OCI-LY7 (cell line): ENCODE measurements around the gene LSMEM2. TPM values are rescaled to one million over a fixed set of nuclear protein-coding genes. Genes with fewer than 3 reads are reported as not detected.

Source experiments
- BruUV-seq: library from RNA; stranded (reverse); fragments of 400-500 nt; replicated peaks from 2 replicates; lab custom pipeline; 2021; lab: Mats Ljungman, UMichigan
- CTCF ChIA-PET: fragments of 300-600 bp; sonication (Branson Sonifier 250); formaldehyde crosslinking; loops from one replicate; lab custom pipeline; 2022; ENCODE audit warnings: antibody characterized with exemption; ENCODE audit not compliant: unreplicated experiment; lab: Charles Lee
- POLR2A ChIA-PET: fragments of 300-600 bp; sonication (Branson Sonifier 250); formaldehyde crosslinking; loops from one replicate; lab custom pipeline; 2022; ENCODE audit warnings: antibody characterized with exemption; lab: Charles Lee
- DNase-seq: peaks from one replicate; pipeline ENCODE4 v3.0.0-alpha.2; 2015; ENCODE audit warnings: low spot score
- H2AFZ ChIP-seq: fragments of 200-600 bp; sonication (generic), shearing (Covaris generic); 2 replicates; pipeline ENCODE4 v1.6.1; 2014; ENCODE audit warnings: mild to moderate bottlenecking, antibody characterized with exemption, low read length, moderate library complexity
- H3K27ac ChIP-seq: fragments of 200-600 bp; sonication (generic); 2 replicates; pipeline ENCODE4 v1.5.1; 2014; ENCODE audit warnings: mixed run types, low read depth, mild to moderate bottlenecking, moderate library complexity, low read length, inconsistent platforms; ENCODE audit not compliant: poor library complexity, severe bottlenecking
- H3K36me3 ChIP-seq: fragments of 200-600 bp; sonication (generic); 2 replicates; pipeline ENCODE4 v1.6.1; 2014; ENCODE audit warnings: mild to moderate bottlenecking, antibody characterized with exemption, low read length, moderate library complexity, mixed read lengths; ENCODE audit not compliant: insufficient read depth
- H3K4me1 ChIP-seq: fragments of 200-600 bp; sonication (generic); 2 replicates; pipeline ENCODE4 v1.5.1; 2014; ENCODE audit warnings: mild to moderate bottlenecking, low read length; ENCODE audit not compliant: insufficient read depth, poor library complexity, severe bottlenecking
- H3K4me2 ChIP-seq: fragments of 200-600 bp; sonication (generic); 2 replicates; pipeline ENCODE4 v1.6.1; 2014; ENCODE audit warnings: mild to moderate bottlenecking, low read length
- H3K4me3 ChIP-seq: fragments of 200-600 bp; sonication (generic); 2 replicates; pipeline ENCODE4 v1.5.1; 2014; ENCODE audit warnings: mild to moderate bottlenecking, low read depth, low read length; ENCODE audit not compliant: poor library complexity, severe bottlenecking
- H3K79me2 ChIP-seq: fragments of 200-600 bp; sonication (generic); 2 replicates; pipeline ENCODE4 v1.6.1; 2016; ENCODE audit warnings: low read depth, mild to moderate bottlenecking, low read length, moderate library complexity, mixed read lengths; ENCODE audit not compliant: insufficient read depth
- H3K9me2 ChIP-seq: fragments of 200-600 bp; sonication (generic); 2 replicates; pipeline ENCODE4 v1.6.1; 2016; ENCODE audit warnings: mild to moderate bottlenecking, low read length, mixed read lengths; ENCODE audit not compliant: insufficient read depth
- H3K9me3 ChIP-seq: fragments of 200-600 bp; sonication (generic); 2 replicates; pipeline ENCODE4 v1.6.1; 2014; ENCODE audit warnings: mild to moderate bottlenecking, mixed run types, low read length, mixed read lengths
- H4K20me1 ChIP-seq: fragments of 200-600 bp; sonication (generic); 2 replicates; pipeline ENCODE4 v1.6.1; 2014; ENCODE audit warnings: mild to moderate bottlenecking, antibody characterized with exemption, low read length, moderate library complexity, mixed read lengths; ENCODE audit not compliant: insufficient read depth
- CTCF ChIP-seq: fragments of 200-600 bp; sonication (generic); conservative IDR thresholded peaks from 2 replicates; pipeline ENCODE4 v1.5.1; 2014; ENCODE audit warnings: mild to moderate bottlenecking, antibody characterized with exemption, low read length, moderate library complexity, mixed read lengths
- EZH2phosphoT487 ChIP-seq: fragments of 200-600 bp; sonication (generic); IDR thresholded peaks from 2 replicates; pipeline ENCODE4 v1.6.1; 2018; ENCODE audit warnings: low read depth, borderline replicate concordance, mild to moderate bottlenecking, mixed run types, antibody characterized with exemption, low read length, moderate library complexity, mixed read lengths
- intact Hi-C: fragments of 100-400 bp; cut with micrococcal nuclease; formaldehyde crosslinking; loops from one replicate; pipeline ENCODE4 v1.10.0; 2022; ENCODE audit not compliant: unreplicated experiment
- total RNA-seq, 2 experiments: library from RNA; depleted of rRNA in 1 of 2; stranded (reverse); fragments of >200 nt in 1 of 2; shearing (Covaris generic) in 1 of 2; gene quantifications; 2 replicates each; pipeline ENCODE4 v1.2.3, GENCODE V29; 2014 to 2022

Gene LSMEM2
- total RNA-seq, 2 experiments from 2014 or later: not detected

- peaks cover 39% of the 10 kb centered on the region; the same call in 1 of the 2 replicates for H3K36me3 ChIP-seq
- no peak overlapping the region for H2AFZ ChIP-seq
- CTCF ChIA-PET: interaction anchor here (0.6 to 1.5 kb wide), 3 partner anchors 9 to 45 kb away, joined by 3 to 5 read pairs (median 3); no protein-coding TSS in a partner anchor
- peaks cover 75% of the 10 kb centered on the region for H3K4me1 ChIP-seq
- H4K20me1 ChIP-seq: peaks cover 10% of the 10 kb centered on the region; the same call in 1 of the 2 replicates
- H3K9me3 ChIP-seq: no peaks in the 10 kb centered on the region
- no peak for DNase-seq
- peak overlapping the region; percentile 74 for H3K27ac ChIP-seq
- BruUV-seq: no TSS peak
- TF ChIP-seq CTCF: no peak
- TF ChIP-seq EZH2phosphoT487: no peak
- peak overlapping the region; percentile 21 for H3K4me3 ChIP-seq
- POLR2A ChIA-PET: interaction anchor here (0.7 kb wide), 1 partner anchor 196 kb away, joined by 3 read pairs; no protein-coding TSS in a partner anchor
- H3K4me2 ChIP-seq: peak overlapping the region; percentile 62
- intact Hi-C loops: no loop called here
- H3K9me2 ChIP-seq: no peaks in the 10 kb centered on the region
- peaks cover 67% of the 10 kb centered on the region for H3K79me2 ChIP-seq
Observed at GRCh38 chr3:50241713-50242380, 37.0 kb upstream of the LSMEM2 start.

DNA sequence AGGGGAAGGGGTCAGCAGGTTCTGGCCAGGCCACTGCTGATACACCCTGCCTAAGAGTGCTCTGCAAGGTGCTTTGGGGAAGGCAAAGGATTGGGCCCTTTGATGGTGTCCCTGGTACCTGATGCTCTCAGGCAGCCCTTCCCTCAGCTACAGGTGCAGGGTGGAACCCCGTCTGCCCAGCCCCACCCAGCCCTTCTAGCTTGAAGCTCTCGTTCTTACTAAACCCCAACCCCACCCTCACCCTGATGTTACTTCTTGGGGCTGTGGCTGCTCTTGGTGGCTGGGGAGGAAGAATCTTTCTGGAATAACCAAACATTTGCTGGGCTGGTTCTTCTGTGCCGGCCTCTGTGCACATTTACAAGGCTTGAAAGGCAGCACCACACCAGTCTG lies 36.5 kb upstream of the LSMEM2 start:
- H4K20me1 ChIP-seq: peaks cover 15% of the 10 kb centered on the region; the same call in 1 of the 2 replicates
- ChIA-PET POLR2A (interaction anchor here (0.7 kb wide), 1 partner anchor 197 kb away, joined by 3 read pairs; no protein-coding TSS in a partner anchor), CTCF (interaction anchor here (0.6 to 0.7 kb wide), 2 partner anchors 9 to 107 kb away, joined by 3 to 7 read pairs; no protein-coding TSS in a partner anchor)
- H3K4me2 ChIP-seq: peak overlapping the region; percentile 62
- no peak for TF ChIP-seq CTCF
- TF ChIP-seq EZH2phosphoT487: no peak
- H2AFZ ChIP-seq: no peak overlapping the region
- no peak for DNase-seq
- peaks cover 67% of the 10 kb centered on the region for H3K79me2 ChIP-seq
- no TSS peak for BruUV-seq
- H3K4me3 ChIP-seq: peak overlapping the region; percentile 21
- no peaks in the 10 kb centered on the region for H3K9me2 ChIP-seq
- intact Hi-C loops: no loop called here
- H3K9me3 ChIP-seq: no peaks in the 10 kb centered on the region
- H3K36me3 ChIP-seq: peaks cover 44% of the 10 kb centered on the region; the same call in 1 of the 2 replicates
- H3K4me1 ChIP-seq: peaks cover 80% of the 10 kb centered on the region
- peak overlapping the region; percentile 74 for H3K27ac ChIP-seq
